HEK293 (cell line): ENCODE data around the gene PHACTR1.

Experiments used
- CTCF ChIA-PET: fragments of 350-600 bp; formaldehyde crosslinking; extraction: SDS; loops from one replicate; lab custom pipeline; 2021; ENCODE audit warnings: antibody characterized with exemption; lab: Yijun Ruan, JAX
- POLR2A ChIA-PET: fragments of 300-600 bp; formaldehyde crosslinking; extraction: SDS; loops from one replicate; lab custom pipeline; 2020; ENCODE audit warnings: antibody characterized with exemption, inconsistent platforms; lab: Yijun Ruan, JAX
- H3K27ac ChIP-seq: fragments of 200-500 bp; sonication (Bioruptor generic); 2 replicates; pipeline ENCODE4 v1.5.1; 2014; ENCODE audit warnings: low read depth, low read length, control low read depth, inconsistent platforms; ENCODE audit errors: extremely low read depth
- H3K36me3 ChIP-seq, 2 experiments: fragments of 200-500 bp in 1 of 2; sonication (Bioruptor generic) in 1 of 2; 1 replicate in 1 of 2; 2 replicates in 1 of 2; pipeline ENCODE4 v1.5.1; 2014 to 2017; ENCODE audit warnings: inconsistent platforms in 2 of 2, low read length in 2 of 2; ENCODE audit not compliant: control insufficient read depth in 2 of 2, insufficient read depth in 1 of 2
- H3K4me1 ChIP-seq: fragments of 200-500 bp; sonication (Bioruptor generic); 2 replicates; pipeline ENCODE4 v1.5.1; 2014; ENCODE audit warnings: mild to moderate bottlenecking, low read length, inconsistent platforms; ENCODE audit not compliant: control insufficient read depth, insufficient read depth
- H3K4me3 ChIP-seq: 2 replicates; pipeline ENCODE4 v1.5.1; 2011; ENCODE audit warnings: low read depth, mild to moderate bottlenecking, control low read depth, low read length, moderate library complexity
- H3K9me3 ChIP-seq: fragments of 200-500 bp; sonication (Bioruptor generic); 2 replicates; pipeline ENCODE4 v1.5.1; 2014; ENCODE audit warnings: low read depth, low read length, inconsistent platforms; ENCODE audit not compliant: control insufficient read depth, insufficient read depth
- GLI4 ChIP-seq: fragments of 450-650 bp; formaldehyde crosslinking; IDR thresholded peaks from 2 replicates; pipeline ENCODE4 v1.5.1; 2016; ENCODE audit warnings: missing biosample characterization, missing genetic modification characterization
- GLIS2 ChIP-seq: fragments of 450-650 bp; formaldehyde crosslinking; IDR thresholded peaks from 2 replicates; pipeline ENCODE4 v1.5.1; 2016; ENCODE audit warnings: missing biosample characterization, missing genetic modification characterization
- KLF16 ChIP-seq: fragments of 450-650 bp; formaldehyde crosslinking; IDR thresholded peaks from 2 replicates; pipeline ENCODE4 v1.5.1; 2017; ENCODE audit warnings: missing biosample characterization, missing genetic modification characterization
- MEIS1 ChIP-seq: sonication (generic); formaldehyde crosslinking; IDR thresholded peaks from 2 replicates; pipeline ENCODE4 v1.8.1; 2022; ENCODE audit warnings: missing genetic modification reagents, mild to moderate bottlenecking, borderline replicate concordance
- SETDB1 ChIP-seq: IDR thresholded peaks from one replicate; pipeline ENCODE4 v1.6.1; 2017; ENCODE audit warnings: mild to moderate bottlenecking, low read length, moderate library complexity, mixed read lengths; ENCODE audit not compliant: insufficient read length
- ZBTB49 ChIP-seq: fragments of 450-650 bp; formaldehyde crosslinking; IDR thresholded peaks from 2 replicates; pipeline ENCODE4 v1.5.1; 2016; ENCODE audit warnings: missing biosample characterization, missing genetic modification characterization, low read depth
- ZNF214 ChIP-seq: fragments of 450-650 bp; formaldehyde crosslinking; IDR thresholded peaks from 2 replicates; pipeline ENCODE4 v1.5.1; 2017; ENCODE audit warnings: missing biosample characterization, mild to moderate bottlenecking, missing genetic modification characterization, borderline replicate concordance
- ZNF501 ChIP-seq: fragments of 450-650 bp; formaldehyde crosslinking; IDR thresholded peaks from 2 replicates; pipeline ENCODE4 v1.5.1; 2016; ENCODE audit warnings: missing biosample characterization, missing genetic modification characterization
- ZNF585B ChIP-seq: fragments of 450-650 bp; formaldehyde crosslinking; IDR thresholded peaks from 2 replicates; pipeline ENCODE4 v1.5.1; 2016; ENCODE audit warnings: missing biosample characterization, missing genetic modification characterization
- ZNF658 ChIP-seq: fragments of 450-650 bp; formaldehyde crosslinking; IDR thresholded peaks from 2 replicates; pipeline ENCODE4; 2016; ENCODE audit warnings: missing biosample characterization, missing genetic modification characterization
- ZNF776 ChIP-seq: fragments of 450-650 bp; formaldehyde crosslinking; IDR thresholded peaks from 2 replicates; pipeline ENCODE4 v1.5.0; 2017; ENCODE audit warnings: missing biosample characterization, missing genetic modification characterization, borderline replicate concordance
- ZSCAN18 ChIP-seq: fragments of 450-650 bp; formaldehyde crosslinking; IDR thresholded peaks from 2 replicates; pipeline ENCODE4 v1.5.1; 2016; ENCODE audit warnings: missing biosample characterization, missing genetic modification characterization
- ZXDB ChIP-seq: fragments of 450-650 bp; formaldehyde crosslinking; IDR thresholded peaks from 2 replicates; pipeline ENCODE4 v1.5.1; 2016; ENCODE audit warnings: missing biosample characterization, missing genetic modification characterization
- TF ChIP-seq, protein P1 (sequence below): fragments of 450-650 bp; formaldehyde crosslinking; IDR thresholded peaks from 2 replicates; pipeline ENCODE4 v1.5.1; 2016; ENCODE audit warnings: missing biosample characterization, missing genetic modification characterization
- TF ChIP-seq, protein P2 (sequence below): fragments of 450-650 bp; IDR thresholded peaks from 2 replicates; pipeline ENCODE4 v1.5.1; 2018; ENCODE audit warnings: missing biosample characterization, mild to moderate bottlenecking, missing genetic modification characterization
- TF ChIP-seq, protein P3 (sequence below): fragments of 450-650 bp; formaldehyde crosslinking; IDR thresholded peaks from 2 replicates; pipeline ENCODE4 v1.5.1; 2016; ENCODE audit warnings: missing biosample characterization, missing genetic modification characterization
- TF ChIP-seq, protein P4 (sequence below): fragments of 450-650 bp; IDR thresholded peaks from 2 replicates; pipeline ENCODE4 v1.5.1; 2018; ENCODE audit warnings: missing biosample characterization, missing genetic modification characterization

PHACTR1 gene

DNA sequence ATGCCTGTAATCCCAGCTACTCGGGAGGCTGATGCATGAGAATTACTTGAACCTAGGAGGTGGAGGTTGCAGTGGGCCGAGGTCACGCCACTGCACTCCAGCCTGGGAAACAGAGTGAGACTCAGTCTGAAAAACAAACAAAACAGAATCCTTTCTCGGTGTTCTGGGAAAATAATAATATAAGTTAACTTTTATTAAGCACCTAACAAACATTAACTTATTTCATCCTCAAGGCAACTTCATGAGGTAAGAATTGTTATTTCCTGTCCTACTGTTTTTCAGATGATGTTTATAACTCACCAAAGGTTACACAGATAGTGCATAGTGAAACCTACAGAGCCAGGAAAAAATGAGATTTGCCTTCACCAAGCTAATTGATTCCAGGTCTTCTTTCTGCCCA lies 221.4 kb downstream of the PHACTR1 start (continued):
- TF ChIP-seq ZNF658: no peak
- TF ChIP-seq SETDB1: no peak
- TF ChIP-seq, protein P1, sequence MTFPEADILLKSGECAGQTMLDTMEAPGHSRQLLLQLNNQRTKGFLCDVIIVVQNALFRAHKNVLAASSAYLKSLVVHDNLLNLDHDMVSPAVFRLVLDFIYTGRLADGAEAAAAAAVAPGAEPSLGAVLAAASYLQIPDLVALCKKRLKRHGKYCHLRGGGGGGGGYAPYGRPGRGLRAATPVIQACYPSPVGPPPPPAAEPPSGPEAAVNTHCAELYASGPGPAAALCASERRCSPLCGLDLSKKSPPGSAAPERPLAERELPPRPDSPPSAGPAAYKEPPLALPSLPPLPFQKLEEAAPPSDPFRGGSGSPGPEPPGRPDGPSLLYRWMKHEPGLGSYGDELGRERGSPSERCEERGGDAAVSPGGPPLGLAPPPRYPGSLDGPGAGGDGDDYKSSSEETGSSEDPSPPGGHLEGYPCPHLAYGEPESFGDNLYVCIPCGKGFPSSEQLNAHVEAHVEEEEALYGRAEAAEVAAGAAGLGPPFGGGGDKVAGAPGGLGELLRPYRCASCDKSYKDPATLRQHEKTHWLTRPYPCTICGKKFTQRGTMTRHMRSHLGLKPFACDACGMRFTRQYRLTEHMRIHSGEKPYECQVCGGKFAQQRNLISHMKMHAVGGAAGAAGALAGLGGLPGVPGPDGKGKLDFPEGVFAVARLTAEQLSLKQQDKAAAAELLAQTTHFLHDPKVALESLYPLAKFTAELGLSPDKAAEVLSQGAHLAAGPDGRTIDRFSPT (tag by site-specific recombination): no peak
- TF ChIP-seq, protein P2, sequence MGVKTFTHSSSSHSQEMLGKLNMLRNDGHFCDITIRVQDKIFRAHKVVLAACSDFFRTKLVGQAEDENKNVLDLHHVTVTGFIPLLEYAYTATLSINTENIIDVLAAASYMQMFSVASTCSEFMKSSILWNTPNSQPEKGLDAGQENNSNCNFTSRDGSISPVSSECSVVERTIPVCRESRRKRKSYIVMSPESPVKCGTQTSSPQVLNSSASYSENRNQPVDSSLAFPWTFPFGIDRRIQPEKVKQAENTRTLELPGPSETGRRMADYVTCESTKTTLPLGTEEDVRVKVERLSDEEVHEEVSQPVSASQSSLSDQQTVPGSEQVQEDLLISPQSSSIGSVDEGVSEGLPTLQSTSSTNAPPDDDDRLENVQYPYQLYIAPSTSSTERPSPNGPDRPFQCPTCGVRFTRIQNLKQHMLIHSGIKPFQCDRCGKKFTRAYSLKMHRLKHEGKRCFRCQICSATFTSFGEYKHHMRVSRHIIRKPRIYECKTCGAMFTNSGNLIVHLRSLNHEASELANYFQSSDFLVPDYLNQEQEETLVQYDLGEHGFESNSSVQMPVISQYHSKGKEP (tag by site-specific recombination): no peak
- no peak for TF ChIP-seq ZSCAN18 (tag by site-specific recombination)
- TF ChIP-seq, protein P3, sequence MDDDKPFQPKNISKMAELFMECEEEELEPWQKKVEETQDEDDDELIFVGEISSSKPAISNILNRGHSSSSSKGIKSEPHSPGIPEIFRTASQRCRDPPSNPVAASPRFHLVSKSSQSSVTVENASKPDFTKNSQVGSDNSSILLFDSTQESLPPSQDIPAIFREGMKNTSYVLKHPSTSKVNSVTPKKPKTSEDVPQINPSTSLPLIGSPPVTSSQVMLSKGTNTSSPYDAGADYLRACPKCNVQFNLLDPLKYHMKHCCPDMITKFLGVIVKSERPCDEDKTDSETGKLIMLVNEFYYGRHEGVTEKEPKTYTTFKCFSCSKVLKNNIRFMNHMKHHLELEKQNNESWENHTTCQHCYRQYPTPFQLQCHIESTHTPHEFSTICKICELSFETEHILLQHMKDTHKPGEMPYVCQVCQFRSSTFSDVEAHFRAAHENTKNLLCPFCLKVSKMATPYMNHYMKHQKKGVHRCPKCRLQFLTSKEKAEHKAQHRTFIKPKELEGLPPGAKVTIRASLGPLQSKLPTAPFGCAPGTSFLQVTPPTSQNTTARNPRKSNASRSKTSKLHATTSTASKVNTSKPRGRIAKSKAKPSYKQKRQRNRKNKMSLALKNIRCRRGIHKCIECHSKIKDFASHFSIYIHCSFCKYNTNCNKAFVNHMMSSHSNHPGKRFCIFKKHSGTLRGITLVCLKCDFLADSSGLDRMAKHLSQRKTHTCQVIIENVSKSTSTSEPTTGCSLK (tag by site-specific recombination): no peak
- no peak for TF ChIP-seq ZNF776 (tag by site-specific recombination)
- TF ChIP-seq, protein P4, sequence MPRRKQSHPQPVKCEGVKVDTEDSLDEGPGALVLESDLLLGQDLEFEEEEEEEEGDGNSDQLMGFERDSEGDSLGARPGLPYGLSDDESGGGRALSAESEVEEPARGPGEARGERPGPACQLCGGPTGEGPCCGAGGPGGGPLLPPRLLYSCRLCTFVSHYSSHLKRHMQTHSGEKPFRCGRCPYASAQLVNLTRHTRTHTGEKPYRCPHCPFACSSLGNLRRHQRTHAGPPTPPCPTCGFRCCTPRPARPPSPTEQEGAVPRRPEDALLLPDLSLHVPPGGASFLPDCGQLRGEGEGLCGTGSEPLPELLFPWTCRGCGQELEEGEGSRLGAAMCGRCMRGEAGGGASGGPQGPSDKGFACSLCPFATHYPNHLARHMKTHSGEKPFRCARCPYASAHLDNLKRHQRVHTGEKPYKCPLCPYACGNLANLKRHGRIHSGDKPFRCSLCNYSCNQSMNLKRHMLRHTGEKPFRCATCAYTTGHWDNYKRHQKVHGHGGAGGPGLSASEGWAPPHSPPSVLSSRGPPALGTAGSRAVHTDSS (tag by site-specific recombination): no peak
- TF ChIP-seq GLIS2: no peak

GRCh38 chr6:12939314-12939713 lies 222.7 kb downstream of the PHACTR1 start:
- Histone ChIP-seq H3K4me1 (no peaks in the 10 kb centered on the region), H3K4me3 (no peak overlapping the region), H3K27ac (no peak overlapping the region), H3K36me3 (no peaks in the 10 kb centered on the region), H3K9me3 (no peaks in the 10 kb centered on the region)
- TF ChIP-seq ZXDB (tag by site-specific recombination) (no peak), ZBTB49 (tag by site-specific recombination) (no peak), GLI4 (tag by site-specific recombination) (no peak), SETDB1 (no peak), KLF16 (tag by site-specific recombination) (no peak), ZNF501 (no peak), MEIS1 (CRISPR knock-in tag) (no peak), ZNF585B (no peak), ZNF214 (tag by site-specific recombination) (no peak)
- ChIA-PET CTCF (interaction anchor here (1.0 kb wide), 1 partner anchor 28 kb away, joined by 3 read pairs; no protein-coding TSS in a partner anchor), POLR2A (no interaction called here)
